ENCODE results near the gene CAPNS1. TPM values are rescaled to one million over a fixed set of nuclear protein-coding genes. Genes with fewer than 3 reads are reported as not detected.

Gene CAPNS1
- total and polyA plus RNA-seq, 2 of the 13 experiments (the other 11 are each of a cell fraction or from before 2014, with no cell fraction given), result 322 to 526 TPM

DNA sequence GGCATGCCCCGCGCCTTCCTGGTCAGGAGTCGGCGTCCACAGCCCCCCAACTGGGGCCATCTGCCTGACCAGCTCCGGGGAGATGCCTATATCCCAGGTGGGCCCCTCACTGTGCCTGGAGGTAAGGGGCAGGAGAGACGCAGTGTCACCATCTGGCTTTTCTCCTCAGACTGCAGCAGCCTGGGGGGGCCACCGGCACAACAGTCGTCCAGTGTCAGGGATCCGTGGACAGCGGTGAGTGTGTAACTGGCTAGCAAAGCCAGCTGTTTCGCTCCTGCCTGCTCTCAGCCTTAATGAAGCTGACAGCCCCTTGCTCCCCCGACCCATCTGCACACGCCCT lies 28.7 kb upstream of the CAPNS1 start:
- ChIA-PET CTCF (ENCODE audit: low intra/inter-chr PET ratio, low total read pairs) (no interaction called here), POLR2A (no interaction called here)
- FAIRE-seq, result no peak
- no peak overlapping the region for H3K4me3 ChIP-seq (replicated peaks in 1 of 3; ENCODE audit: insufficient read depth in 1 of 3, low read depth in 2 of 3, low read length in 3 of 3)
- peaks cover 5 to 12% of the 10 kb centered on the region in 2 experiments; a peak in 1 of 5 replicates for H3K36me3 ChIP-seq (replicated peaks in 1 of 2; ENCODE audit: control insufficient read depth in 1 of 2, insufficient read depth in 2 of 2, low read length in 2 of 2)
- no peak overlapping the region for H3K9ac ChIP-seq (ENCODE audit: insufficient read depth, low read depth, low read length)
- H3K4me1 ChIP-seq (ENCODE audit: insufficient read depth, low read length), result peaks cover 11% of the 10 kb centered on the region
- intact Hi-C loops (cut with micrococcal nuclease; ENCODE audit: unreplicated experiment), result no loop called here
- in situ Hi-C loops (cut with HindIII; ENCODE audit: extremely low pct_ligation_motif_present, low pct_unique_long_range_greater_than_20kb), result no loop called here
- H4K20me1 ChIP-seq (ENCODE audit: insufficient read depth, low read length), result no peaks in the 10 kb centered on the region
- no peak overlapping the region for H3K27ac ChIP-seq (ENCODE audit: extremely low read length, insufficient read depth, low read length)
- no peak overlapping the region for H2AFZ ChIP-seq (ENCODE audit: low read length)
- DNase-seq (ENCODE audit: low spot score), result no peak
- H3K27me3 ChIP-seq (ENCODE audit: control insufficient read depth in 1 of 2, insufficient read depth in 2 of 2, low read length in 2 of 2), result no peaks in the 10 kb centered on the region; a peak in 1 of 5 replicates
- H3K9me3 ChIP-seq (ENCODE audit: low read length), result no peaks in the 10 kb centered on the region
- BruUV-seq (replicated peaks), result no TSS peak
- TF ChIP-seq AGO2 (optimal IDR thresholded peaks at IDR 0.05; ENCODE audit: low read depth, low read length), result peak; percentile 67
- no peak for TF ChIP-seq ZFP62 (CRISPR knock-in tag; IDR thresholded peaks at IDR 0.05)
- no peak for TF ChIP-seq GATAD1 (CRISPR knock-in tag; IDR thresholded peaks at IDR 0.05)
- peak; percentile 40; the same call in 1 of the 2 replicates for TF ChIP-seq RBFOX2 (IDR thresholded peaks at IDR 0.05; ENCODE audit: low read depth, low read length)
- H3K4me2 ChIP-seq (ENCODE audit: low read depth, low read length), result no peak overlapping the region
- H3K79me2 ChIP-seq (ENCODE audit: insufficient read depth, low read length), result peaks cover 13% of the 10 kb centered on the region
- ATAC-seq, result no peak
- 100% methylated on average over 2 of the region's 13 CpGs for WGBS (ENCODE audit: low lambda C conversion rate)

DNA sequence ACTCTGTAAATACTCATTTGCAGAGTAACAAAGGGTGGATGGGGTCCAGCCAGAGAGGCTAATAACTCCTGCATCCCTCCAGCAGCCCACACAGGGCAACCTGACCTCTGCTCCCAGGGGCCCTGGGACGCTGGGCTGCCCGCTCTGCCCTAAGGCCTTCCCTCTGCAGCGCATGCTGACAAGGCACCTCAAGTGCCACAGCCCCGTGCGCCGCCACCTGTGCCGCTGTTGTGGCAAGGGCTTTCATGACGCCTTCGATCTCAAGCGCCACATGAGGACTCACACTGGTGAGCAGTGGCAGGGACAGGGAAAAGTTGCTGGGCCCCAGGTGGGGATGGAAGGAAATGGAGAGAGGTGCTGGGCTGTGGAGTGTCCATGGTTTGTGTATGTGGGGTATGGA lies 27.2 kb upstream of the CAPNS1 start:
- FAIRE-seq (no peak), DNase-seq (ENCODE audit: low spot score) (no peak), ATAC-seq (no peak)
- no peak overlapping the region for H3K4me2 ChIP-seq (ENCODE audit: low read depth, low read length)
- intact Hi-C loops (cut with micrococcal nuclease; ENCODE audit: unreplicated experiment), result no loop called here
- no peak overlapping the region for H3K4me3 ChIP-seq (replicated peaks in 1 of 3; ENCODE audit: insufficient read depth in 1 of 3, low read depth in 2 of 3, low read length in 3 of 3)
- no peaks in the 10 kb centered on the region; a peak in 1 of 5 replicates for H3K27me3 ChIP-seq (ENCODE audit: control insufficient read depth in 1 of 2, insufficient read depth in 2 of 2, low read length in 2 of 2)
- in situ Hi-C loops (cut with HindIII; ENCODE audit: extremely low pct_ligation_motif_present, low pct_unique_long_range_greater_than_20kb), result no loop called here
- no peaks in the 10 kb centered on the region for H4K20me1 ChIP-seq (ENCODE audit: insufficient read depth, low read length)
- no peak for TF ChIP-seq ZNF572 (CRISPR knock-in tag; IDR thresholded peaks at IDR 0.05)
- H3K9ac ChIP-seq (ENCODE audit: insufficient read depth, low read depth, low read length), result no peak overlapping the region
- 100% methylated on average over 4 of the region's 10 CpGs for WGBS (ENCODE audit: low lambda C conversion rate)
- BruUV-seq (replicated peaks), result no TSS peak
- ChIA-PET CTCF (ENCODE audit: low intra/inter-chr PET ratio, low total read pairs) (no interaction called here), POLR2A (no interaction called here)
- no peak overlapping the region for H3K27ac ChIP-seq (ENCODE audit: extremely low read length, insufficient read depth, low read length)
- peaks cover 8 to 12% of the 10 kb centered on the region in 2 experiments; a peak in 2 of 5 replicates for H3K36me3 ChIP-seq (replicated peaks in 1 of 2; ENCODE audit: control insufficient read depth in 1 of 2, insufficient read depth in 2 of 2, low read length in 2 of 2)
- H2AFZ ChIP-seq (ENCODE audit: low read length), result no peak overlapping the region
- H3K4me1 ChIP-seq (ENCODE audit: insufficient read depth, low read length), result peaks cover 24% of the 10 kb centered on the region
- H3K9me3 ChIP-seq (ENCODE audit: low read length), result no peaks in the 10 kb centered on the region
- H3K79me2 ChIP-seq (ENCODE audit: insufficient read depth, low read length), result peaks cover 21% of the 10 kb centered on the region

Measured in HepG2 (cell line).